Femur (tissue), 1 donor: ENCODE measurements around the gene EDIL3.

Experiments used
- DNase-seq: peaks from one replicate; pipeline ENCODE4 v3.0.0-alpha.2; 2017

Gene EDIL3

DNA sequence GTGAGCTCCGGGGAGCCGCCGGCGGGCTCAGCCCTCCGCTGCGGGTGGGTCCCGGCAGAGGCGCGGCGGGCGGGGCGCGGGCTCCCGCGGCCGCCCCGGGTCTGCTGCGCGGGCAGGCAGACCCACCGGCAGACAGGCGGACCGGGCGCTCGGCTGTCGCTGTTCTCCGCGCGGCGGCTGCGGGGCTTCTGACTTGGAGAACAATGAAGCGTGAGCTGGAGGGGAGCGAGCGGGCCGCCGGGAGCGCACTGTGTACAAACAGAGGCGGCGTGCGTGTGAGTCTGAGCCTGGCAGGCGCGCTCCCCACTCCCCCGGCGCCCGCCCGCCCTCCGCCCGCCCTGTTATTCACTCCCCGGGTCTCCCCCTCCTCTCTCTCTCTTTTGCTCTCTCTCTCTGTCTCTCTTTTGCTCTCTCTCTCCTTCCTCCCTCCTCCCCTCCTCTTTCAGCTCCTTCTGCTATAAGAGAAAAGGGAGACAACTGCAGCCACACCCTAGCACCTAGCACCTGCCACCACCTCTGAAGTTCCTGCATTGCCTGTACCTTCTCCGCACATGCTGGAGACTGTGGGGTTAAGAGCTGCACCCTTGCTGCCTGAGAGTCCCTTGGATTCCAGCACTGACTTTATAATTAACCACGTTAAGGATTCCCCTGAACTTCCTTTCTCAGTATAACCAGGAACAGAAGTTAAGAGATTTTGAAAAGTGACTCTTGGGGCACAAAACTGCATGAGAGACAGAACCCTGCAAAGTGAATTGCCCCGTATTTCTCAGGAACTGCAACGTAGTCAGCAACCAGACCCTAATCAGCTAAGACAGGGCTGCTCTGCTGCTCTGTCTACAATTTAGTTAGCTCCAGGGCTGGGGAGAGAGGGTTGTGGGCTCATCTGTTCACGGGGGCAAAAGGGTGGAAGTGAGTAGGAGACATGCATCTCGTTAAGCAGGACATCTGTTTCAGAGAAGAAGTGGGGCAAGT lies at the start of gene EDIL3:
EDIL3 (minus strand) TSS at position 277 of the 972 bp plus-strand sequence. CDS start 506 bp downstream, outside the sequence.
- DNase-seq, result peak; percentile 68

DNA sequence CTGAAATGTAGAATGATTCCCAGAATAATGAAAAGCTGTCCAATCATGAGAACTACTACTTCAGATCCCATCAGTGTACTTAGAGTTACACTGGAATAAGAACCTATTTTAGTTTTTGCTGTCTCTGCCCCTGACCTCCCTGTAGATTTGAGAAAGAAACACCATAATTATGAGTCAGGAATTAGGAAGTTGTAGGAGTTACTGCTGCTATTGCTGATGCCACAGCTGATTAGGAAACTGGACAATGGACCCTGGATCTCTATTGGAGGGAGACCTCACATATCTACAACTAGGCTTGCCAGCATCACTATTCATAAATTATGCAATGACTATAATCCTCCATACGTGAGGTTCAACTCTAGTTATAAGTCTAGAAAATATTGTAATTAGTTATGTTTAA lies 48.8 kb upstream of the EDIL3 start:
- no peak for DNase-seq

DNA sequence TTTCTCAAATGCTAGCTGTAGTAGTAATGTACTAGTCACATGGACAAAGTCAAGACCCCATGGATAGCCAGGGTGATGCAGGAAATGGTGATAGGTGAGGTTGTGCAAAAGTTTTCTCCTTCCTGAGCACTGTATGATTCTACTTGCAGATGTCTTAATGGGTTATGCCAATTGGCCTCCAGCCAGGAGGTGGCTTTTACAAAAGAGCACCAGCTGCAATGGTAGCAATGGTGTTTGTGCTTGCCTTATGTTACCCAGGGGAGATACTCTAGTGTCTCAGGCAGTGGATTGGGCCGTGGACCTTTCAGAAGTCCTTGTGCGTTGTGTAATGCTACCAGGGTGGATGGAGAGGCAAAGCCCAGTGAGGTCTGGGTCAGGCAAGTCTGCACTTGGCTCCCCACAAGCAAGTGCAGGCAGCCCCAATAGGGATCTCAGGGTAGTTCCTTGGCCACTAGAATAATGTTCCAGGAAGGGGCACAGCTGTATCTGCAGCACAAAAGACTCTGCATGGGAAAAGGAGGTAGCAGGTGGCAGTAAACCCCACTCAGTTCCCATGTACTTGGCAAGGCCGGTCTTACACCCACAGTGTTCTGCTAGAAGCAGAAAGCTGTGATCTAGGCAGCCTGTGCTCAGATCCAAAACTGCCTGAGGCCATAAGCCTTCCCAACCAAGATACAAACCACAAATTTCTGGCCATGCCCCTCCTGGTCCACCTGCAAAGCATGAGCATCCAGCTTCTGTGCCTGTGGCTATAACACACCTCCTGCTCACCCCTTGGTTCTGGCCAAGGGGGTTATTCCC lies 46.4 kb upstream of the EDIL3 start:
- no peak for DNase-seq

DNA sequence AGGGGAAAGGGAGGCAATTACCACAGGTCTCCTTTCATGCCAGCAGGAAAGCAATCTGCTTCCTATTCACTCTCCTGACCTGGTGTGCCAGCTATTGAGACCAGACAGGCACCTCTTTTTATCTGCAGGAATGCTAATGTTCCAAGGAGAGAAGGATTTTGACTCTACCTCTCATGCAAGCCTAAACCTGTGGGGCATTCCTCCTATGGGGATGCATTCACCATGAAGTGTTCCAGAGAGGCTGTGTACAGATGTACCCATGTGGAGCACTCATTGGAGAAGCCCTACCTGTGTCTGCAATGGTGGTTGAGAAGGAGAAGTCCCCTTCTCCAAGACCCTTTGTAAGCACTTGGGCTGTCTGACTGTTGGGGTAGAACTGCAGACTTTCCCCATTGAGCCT lies 45.4 kb upstream of the EDIL3 start:
- DNase-seq, result no peak

GRCh38 chr5:84425365-84425881 lies 40.7 kb upstream of the EDIL3 start:
- no peak for DNase-seq

DNA sequence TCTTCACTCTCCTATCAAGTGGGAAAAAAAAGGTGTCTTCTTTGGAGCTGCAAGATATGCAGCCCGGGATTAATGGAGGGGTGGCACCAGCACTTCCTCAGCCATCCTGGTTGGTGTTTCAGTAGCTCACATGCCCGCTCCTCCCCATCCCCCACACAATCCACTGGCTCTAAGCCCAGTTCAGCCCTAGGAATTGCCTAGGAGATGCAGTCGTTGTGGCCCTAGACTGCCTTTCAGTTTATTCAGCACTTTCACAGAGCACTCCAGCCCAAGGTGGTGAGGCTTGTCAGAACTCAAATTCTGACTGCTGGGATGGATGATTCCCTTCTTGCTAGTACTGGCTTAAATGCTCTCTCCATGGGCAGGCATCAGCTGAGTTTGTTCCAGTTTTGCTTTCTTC lies 35.1 kb upstream of the EDIL3 start:
- DNase-seq, result no peak

DNA sequence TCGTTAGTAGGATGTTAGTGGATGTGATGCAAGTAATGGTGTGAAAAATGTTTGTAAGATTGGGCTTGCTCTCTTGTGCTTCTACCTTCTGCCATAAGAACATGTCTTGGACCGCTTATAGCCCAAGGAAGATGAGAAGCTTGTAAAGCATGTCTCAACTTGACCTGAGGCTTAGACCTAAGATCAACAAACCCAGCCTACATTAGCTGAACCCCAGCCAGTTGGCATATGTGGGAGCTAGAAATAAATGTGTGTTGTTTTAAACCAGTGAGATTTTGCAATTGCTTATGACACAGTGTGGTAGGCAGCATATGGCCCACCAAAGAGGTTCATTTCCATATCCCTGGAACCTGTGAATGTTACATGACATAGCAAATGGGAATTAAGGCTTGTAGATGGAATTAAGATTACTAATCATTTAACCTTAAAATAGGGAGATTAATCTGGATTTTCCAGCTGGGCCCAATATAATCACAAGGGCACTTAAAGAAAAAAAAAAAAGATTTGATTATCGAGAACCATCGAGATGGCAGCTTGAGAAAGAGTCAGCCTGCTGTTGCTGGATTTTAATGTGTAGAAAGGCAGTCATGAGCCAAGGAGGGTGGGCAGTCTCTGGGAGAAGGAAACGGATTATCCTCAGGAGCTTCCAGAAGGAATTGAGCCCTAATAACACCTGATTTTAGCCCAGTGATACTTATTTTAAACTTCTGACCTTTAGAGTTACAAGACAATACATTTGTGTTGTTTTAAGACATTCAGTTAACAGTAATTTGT lies 27.3 kb upstream of the EDIL3 start:
- no peak for DNase-seq

DNA sequence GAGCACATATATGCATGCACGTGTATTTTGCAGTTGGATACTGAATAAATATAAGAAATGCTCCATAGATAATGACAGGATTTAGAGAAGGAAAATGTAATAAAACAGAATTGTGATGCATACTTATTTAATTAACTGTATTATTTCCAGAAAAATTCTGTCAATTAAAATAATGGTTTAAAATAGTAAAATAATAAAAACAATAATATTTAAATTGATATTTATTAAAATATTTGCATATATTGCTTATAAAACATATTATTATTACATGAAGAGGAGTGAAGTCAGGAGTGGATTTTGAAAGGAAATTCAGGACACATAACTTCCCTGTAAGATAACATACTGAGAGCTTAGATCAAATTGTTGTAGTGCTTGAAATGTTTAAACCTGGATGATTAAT lies 21.4 kb upstream of the EDIL3 start:
- no peak for DNase-seq

- no peak for DNase-seq
Measured at GRCh38 chr5:84403773-84404172, 19.1 kb upstream of the EDIL3 start.

DNA sequence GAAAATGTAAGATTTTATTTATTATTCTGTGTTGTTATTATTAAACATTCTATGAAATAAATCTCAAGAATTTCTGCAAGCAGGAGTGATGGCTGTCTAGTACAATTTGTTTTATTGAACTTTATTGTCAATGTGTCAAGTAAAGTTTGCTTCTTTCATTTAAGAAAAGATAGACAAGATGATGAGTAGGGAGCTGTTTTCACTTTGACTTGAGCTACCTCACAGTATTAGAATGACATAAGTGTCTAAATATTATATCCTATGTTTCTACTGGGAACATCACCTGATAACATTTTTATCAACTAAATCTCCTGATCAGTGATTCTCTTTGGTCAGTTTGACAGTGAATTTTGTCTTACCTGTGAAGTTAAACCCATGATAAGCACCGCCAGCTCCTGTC lies 12.7 kb upstream of the EDIL3 start:
- DNase-seq, result no peak

GRCh38 chr5:84393969-84394368 lies 9.3 kb upstream of the EDIL3 start:
- DNase-seq, result no peak

GRCh38 chr5:84392836-84393235 lies 8.2 kb upstream of the EDIL3 start:
- DNase-seq, result no peak

GRCh38 chr5:84385705-84386104 lies 1.0 kb upstream of the EDIL3 start:
- DNase-seq, result no peak

DNA sequence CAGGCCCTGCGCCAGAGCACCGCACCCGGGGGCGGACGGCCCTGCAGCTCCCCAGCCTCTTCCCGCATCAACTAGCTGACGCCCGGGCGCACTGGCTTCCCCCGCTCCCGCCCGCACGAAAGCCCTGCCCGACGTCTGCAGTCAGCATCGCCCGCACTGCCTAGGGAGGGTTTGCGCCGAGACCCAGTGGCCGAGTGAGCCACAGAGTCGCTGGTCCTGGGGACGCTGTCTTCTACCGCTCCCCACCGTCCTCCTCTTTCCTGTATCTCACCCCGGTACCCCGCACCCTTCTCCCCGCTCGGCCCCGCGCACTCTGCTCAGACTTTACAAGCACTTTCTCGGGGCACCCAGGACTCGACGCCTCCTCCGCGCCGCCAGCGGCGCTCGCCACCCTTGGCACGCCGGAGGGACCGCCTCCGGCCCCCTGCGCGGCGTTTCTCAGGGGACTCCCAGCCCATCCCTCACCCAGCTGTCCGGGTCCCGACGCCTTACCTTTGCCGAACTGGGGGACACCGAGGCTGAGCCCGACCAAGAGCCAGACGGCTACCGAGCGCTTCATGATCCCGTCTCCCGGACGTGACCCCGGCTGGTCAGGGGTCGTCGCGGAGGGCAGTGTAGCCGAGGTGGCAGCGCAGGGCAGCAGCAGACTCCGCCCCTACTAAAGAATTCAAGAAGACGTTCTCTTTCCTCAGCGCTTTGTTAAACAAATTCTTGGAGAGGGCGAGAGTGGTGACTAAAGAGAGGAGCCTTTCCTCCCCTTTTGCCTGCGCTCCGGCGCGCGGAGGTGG lies 670 bp downstream of the EDIL3 start:
- DNase-seq, result peak; percentile 45

DNA sequence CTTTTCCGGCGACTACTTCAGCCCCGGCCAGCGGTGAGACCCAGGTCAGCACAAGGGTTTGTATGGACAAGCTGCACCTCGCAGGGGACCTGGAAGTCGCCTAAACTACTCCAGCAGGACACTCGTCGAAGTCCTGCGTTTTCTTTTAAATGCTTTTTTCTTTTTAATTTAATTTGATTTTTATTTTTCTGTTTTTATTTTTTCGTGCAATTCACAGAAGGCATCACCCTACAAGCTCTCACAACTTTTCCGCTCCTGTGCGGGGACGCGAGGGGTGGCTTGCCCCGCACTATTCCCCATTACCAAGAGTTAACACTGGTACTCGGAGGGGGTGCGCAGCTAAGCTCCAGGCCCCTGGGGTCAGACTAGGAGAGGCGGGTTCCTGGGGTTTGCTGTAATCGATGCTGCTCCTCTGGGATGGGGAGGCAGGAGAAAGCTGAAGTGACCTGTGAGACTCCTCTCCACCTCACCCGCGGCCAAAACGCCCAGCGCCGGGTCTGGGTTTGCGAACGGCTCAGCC lies 1.3 kb downstream of the EDIL3 start:
- DNase-seq, result no peak

GRCh38 chr5:84382363-84383295 lies 2.1 kb downstream of the EDIL3 start:
- peak; percentile 60 for DNase-seq

GRCh38 chr5:84381502-84382362 lies 2.9 kb downstream of the EDIL3 start:
- DNase-seq, result peak; percentile 21

- no peak for DNase-seq
Measured at GRCh38 chr5:84379749-84380148, 4.9 kb downstream of the EDIL3 start.

- DNase-seq, result no peak
Measured at GRCh38 chr5:84378961-84379360, 5.7 kb downstream of the EDIL3 start.

DNA sequence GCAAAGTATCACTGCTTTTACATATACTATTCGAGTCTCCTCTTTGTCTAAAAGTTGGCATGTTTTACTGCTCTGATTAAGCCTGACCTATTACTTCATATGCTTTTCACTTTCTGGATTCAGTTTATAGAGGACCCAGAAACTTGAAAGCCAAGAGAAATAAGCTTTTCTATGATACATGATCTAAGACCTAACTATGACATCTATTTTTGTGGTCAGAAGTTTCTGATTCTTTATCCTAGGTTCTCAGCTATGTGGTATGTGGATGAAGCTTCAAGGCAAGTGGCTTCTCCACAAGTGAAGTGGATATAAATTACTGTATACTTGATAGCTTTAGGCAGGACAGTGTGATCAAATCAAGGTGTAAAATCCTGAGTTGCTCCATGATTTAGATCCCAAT lies 6.3 kb downstream of the EDIL3 start:
- DNase-seq, result no peak
